Gastroesophageal sphincter (tissue), 4 donors: Measurements from ENCODE around the gene KRTAP9-2. TPM values are rescaled to one million over a fixed set of nuclear protein-coding genes. Genes with fewer than 3 reads are reported as not detected.

Experiments used
- small RNA-seq, 4 donors: library from RNA; depleted of rRNA; stranded (forward); fragments of <200 nt; gene quantifications; one replicate each; pipeline ENCODE3, GENCODE V24; 2016
- total RNA-seq, 4 donors: library from RNA; depleted of rRNA; stranded (reverse); fragments of >200 nt; gene quantifications; one replicate each; pipeline ENCODE4 v1.1.0, GENCODE V29; 2016

The KRTAP9-2 gene
- total RNA-seq, 4 donors from 2014 or later = not detected

Small RNA genes lying within 50 kb of the gene (small RNA-seq; reads per million reads assigned to genes)
- 0 reads per million in 4 donors for gene KRTAP4-17P

Other genes starting within 250 kb of the KRTAP9-2 start
- not detected for gene KRT40, start 242.3 kb upstream of the KRTAP9-2 start, total RNA-seq
- gene KRTAP3-3, start 232.5 kb upstream of the KRTAP9-2 start, total RNA-seq = not detected
- not detected for gene KRTAP3-2, start 226.7 kb upstream of the KRTAP9-2 start, total RNA-seq
- not detected for gene KRTAP3-1, start 217.5 kb upstream of the KRTAP9-2 start, total RNA-seq
- gene KRTAP1-5, start 199.4 kb upstream of the KRTAP9-2 start, total RNA-seq = not detected
- gene KRTAP1-4, start 196.5 kb upstream of the KRTAP9-2 start, total RNA-seq = not detected
- not detected for gene KRTAP1-3, start 191.8 kb upstream of the KRTAP9-2 start, total RNA-seq
- gene KRTAP1-1, start 185.2 kb upstream of the KRTAP9-2 start, total RNA-seq = not detected
- gene KRTAP2-1, start 179.3 kb upstream of the KRTAP9-2 start, total RNA-seq = not detected
- not detected for gene KRTAP2-2, start 171.4 kb upstream of the KRTAP9-2 start, total RNA-seq
- gene KRTAP2-3, start 166.5 kb upstream of the KRTAP9-2 start, total RNA-seq = not detected
- not detected for gene KRTAP2-4, start 160.8 kb upstream of the KRTAP9-2 start, total RNA-seq
- not detected for gene KRTAP4-7, start 142.5 kb upstream of the KRTAP9-2 start, total RNA-seq
- gene KRTAP4-8, start 128.5 kb upstream of the KRTAP9-2 start, total RNA-seq = not detected
- gene KRTAP4-16, start 124.4 kb upstream of the KRTAP9-2 start, total RNA-seq = not detected
- not detected for gene KRTAP4-9, start 121.3 kb upstream of the KRTAP9-2 start, total RNA-seq
- gene KRTAP4-11, start 108.3 kb upstream of the KRTAP9-2 start, total RNA-seq = not detected
- gene KRTAP4-12, start 102.5 kb upstream of the KRTAP9-2 start, total RNA-seq = not detected
- gene KRTAP4-6, start 86.1 kb upstream of the KRTAP9-2 start, total RNA-seq = not detected
- gene KRTAP4-5, start 76.8 kb upstream of the KRTAP9-2 start, total RNA-seq = not detected
- gene KRTAP4-4, start 65.9 kb upstream of the KRTAP9-2 start, total RNA-seq = not detected
- gene KRTAP4-3, start 58.4 kb upstream of the KRTAP9-2 start, total RNA-seq = not detected
- gene KRTAP4-2, start 48.4 kb upstream of the KRTAP9-2 start, total RNA-seq = not detected
- not detected for gene KRTAP4-1, start 41.7 kb upstream of the KRTAP9-2 start, total RNA-seq
- gene KRTAP9-1, start 36.8 kb upstream of the KRTAP9-2 start, total RNA-seq = not detected
- gene KRTAP9-3, start 5.8 kb downstream of the KRTAP9-2 start, total RNA-seq = not detected
- gene KRTAP9-8, start 11.4 kb downstream of the KRTAP9-2 start, total RNA-seq = not detected
- not detected for gene KRTAP9-4, start 23.0 kb downstream of the KRTAP9-2 start, total RNA-seq
- not detected for gene KRTAP9-9, start 28.7 kb downstream of the KRTAP9-2 start, total RNA-seq
- gene KRTAP9-6, start 38.7 kb downstream of the KRTAP9-2 start, total RNA-seq = not detected
- under 1 TPM in 1 of 4 donors, not detected in 3; 0.66 TPM for gene KRTAP9-7, start 49.0 kb downstream of the KRTAP9-2 start, total RNA-seq
- not detected for gene KRTAP29-1, start 76.2 kb downstream of the KRTAP9-2 start, total RNA-seq
- not detected for gene KRTAP16-1, start 82.7 kb downstream of the KRTAP9-2 start, total RNA-seq
- not detected for gene KRTAP17-1, start 89.1 kb downstream of the KRTAP9-2 start, total RNA-seq
- not detected for gene KRT33A, start 124.2 kb downstream of the KRTAP9-2 start, total RNA-seq
- gene KRT33B, start 143.2 kb downstream of the KRTAP9-2 start, total RNA-seq = not detected
- under 1 TPM in 1 of 4 donors, not detected in 3; 0.27 TPM for gene KRT34, start 155.7 kb downstream of the KRTAP9-2 start, total RNA-seq
- gene KRT31, start 171.0 kb downstream of the KRTAP9-2 start, total RNA-seq = not detected
- not detected for gene KRT37, start 197.9 kb downstream of the KRTAP9-2 start, total RNA-seq
- gene KRT38, start 214.3 kb downstream of the KRTAP9-2 start, total RNA-seq = not detected
- gene KRT32, start 240.7 kb downstream of the KRTAP9-2 start, total RNA-seq = under 1 TPM in 1 of 4 donors, not detected in 3; 0.13 TPM